GM20000 (cell line): Measurements from ENCODE around the gene PTPRN2.

ENCODE experiments used
- DNase-seq: peaks from one replicate; pipeline ENCODE4 v3.0.0; 2012; ENCODE audit warnings: low spot score
- TF ChIP-seq, protein P1 (sequence below): IDR thresholded peaks from 2 replicates; pipeline ENCODE4 v1.5.1; 2012; ENCODE audit warnings: mild to moderate bottlenecking, control low read depth; ENCODE audit errors: extremely low read depth, missing control alignments

The PTPRN2 gene

DNA sequence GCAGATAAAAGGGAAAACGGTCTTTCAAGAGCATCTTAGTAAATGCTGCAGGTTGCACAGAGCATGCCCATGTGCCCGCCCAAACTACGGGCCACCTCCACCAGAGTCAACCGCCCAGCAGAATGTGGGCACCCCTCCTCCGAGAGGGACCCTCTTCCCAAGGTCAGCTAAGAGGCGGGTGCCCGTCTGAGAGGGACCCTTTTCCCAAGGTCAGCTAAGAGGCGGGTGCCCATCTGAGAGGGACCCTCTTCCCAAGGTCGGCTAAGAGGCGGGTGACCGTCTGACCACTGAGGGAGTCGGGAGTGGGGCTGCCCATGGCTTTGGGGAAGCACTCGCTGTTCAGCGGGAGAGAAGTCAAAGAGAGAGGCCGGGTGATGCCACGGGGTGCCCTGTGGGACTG is 113.1 kb downstream of the PTPRN2 start:
- TF ChIP-seq, protein P1, sequence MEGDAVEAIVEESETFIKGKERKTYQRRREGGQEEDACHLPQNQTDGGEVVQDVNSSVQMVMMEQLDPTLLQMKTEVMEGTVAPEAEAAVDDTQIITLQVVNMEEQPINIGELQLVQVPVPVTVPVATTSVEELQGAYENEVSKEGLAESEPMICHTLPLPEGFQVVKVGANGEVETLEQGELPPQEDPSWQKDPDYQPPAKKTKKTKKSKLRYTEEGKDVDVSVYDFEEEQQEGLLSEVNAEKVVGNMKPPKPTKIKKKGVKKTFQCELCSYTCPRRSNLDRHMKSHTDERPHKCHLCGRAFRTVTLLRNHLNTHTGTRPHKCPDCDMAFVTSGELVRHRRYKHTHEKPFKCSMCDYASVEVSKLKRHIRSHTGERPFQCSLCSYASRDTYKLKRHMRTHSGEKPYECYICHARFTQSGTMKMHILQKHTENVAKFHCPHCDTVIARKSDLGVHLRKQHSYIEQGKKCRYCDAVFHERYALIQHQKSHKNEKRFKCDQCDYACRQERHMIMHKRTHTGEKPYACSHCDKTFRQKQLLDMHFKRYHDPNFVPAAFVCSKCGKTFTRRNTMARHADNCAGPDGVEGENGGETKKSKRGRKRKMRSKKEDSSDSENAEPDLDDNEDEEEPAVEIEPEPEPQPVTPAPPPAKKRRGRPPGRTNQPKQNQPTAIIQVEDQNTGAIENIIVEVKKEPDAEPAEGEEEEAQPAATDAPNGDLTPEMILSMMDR: no peak
- no peak for DNase-seq

DNA sequence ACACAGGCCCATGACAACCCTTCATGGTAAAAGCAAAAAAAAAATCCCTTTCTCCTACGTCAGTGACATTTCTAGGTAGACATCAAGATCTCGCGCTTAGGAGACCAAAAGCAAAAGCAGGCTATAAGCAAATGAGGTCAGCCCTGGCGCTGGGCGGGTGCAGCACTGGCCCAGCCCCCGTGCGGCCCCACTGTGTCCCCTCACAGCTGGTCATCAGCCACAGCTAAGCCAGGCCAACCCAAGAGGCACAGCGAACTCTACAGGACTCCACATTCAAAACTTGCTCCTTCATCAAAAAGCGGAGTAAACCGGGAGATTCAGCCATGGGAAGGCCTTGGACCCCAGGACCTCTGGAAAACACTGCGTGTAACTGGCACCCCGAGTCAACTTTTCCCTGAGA is 113.7 kb downstream of the PTPRN2 start:
- DNase-seq: peak; percentile 14
- TF ChIP-seq, protein P1: no peak

DNA sequence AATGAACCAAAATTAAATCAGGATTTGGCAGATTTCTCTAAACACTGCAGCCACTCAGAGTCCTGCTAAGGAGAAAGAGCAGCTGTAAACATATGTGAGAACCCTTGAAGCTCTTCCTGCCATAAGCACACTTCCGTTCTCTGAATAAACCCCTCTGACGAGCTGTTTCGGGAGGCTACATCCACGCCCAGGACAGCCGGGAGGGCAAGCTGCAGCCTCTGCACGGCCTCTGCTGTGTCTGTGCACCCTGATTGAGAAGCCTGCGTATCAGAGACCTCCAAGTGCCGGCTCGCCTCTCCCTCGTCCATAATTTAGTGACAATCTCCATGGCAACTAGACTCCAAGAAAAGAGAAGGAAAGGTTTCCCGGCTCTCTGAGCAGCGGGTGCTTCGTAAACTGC is 114.4 kb downstream of the PTPRN2 start:
- DNase-seq: no peak
- TF ChIP-seq, protein P1: no peak

DNA sequence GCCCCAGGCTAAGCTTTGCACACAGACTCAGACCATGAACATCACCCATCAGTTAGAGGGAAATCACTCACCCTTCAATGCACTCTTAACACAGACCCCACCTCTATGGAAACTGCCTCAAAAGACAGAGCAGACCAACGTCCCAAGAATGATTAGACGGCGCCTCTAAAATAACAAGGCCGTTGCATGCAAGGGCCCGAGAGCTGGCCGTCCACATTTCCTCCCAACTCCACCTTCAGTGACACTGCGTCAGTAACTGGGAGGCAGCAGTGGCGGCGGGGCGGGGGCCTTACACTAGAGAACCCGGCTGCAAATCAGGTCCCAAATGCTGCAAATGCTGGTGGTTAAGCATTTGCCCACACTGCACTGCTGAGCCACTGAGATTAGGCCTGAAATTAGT is 115.0 kb downstream of the PTPRN2 start:
- no peak for DNase-seq
- TF ChIP-seq, protein P1: no peak

DNA sequence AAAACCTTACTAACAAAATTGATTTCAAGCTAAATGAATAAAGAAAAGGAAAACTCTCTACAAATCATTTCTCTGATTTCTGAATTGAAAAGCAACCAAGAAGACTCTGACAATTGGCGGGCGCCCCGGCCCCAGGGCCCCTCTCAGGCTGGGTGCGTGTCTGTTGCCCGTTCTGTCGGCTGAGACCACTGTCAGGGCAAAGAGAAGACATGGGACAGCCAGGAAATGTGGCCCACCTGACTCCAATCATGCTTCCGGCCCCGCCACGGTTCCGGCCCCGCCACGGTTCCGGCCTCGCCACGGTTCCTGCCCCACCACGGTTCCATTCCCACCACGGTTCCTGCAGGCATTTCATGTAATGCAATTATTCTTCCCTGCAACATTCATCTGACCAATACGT is 115.9 kb downstream of the PTPRN2 start:
- TF ChIP-seq, protein P1: no peak
- no peak for DNase-seq

DNA sequence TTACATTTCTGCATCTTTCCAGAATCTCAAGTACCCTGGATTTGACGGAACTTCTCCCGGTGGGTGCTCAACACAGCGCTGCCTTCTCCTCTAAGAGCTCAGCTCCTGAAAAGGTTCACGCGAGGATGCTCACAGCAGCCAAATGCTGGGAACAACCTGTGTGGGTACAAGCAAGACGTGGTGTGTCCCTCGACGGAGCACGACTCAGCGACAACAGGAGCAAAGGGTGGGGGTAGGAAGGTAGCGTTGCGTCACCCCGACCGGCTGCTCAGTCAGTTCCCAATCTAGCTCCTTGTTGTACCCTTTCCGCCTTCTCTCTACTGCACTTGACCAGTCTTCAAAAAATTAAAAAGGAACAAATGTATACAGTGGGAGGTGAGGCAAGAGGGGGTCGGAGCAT is 117.3 kb downstream of the PTPRN2 start:
- TF ChIP-seq, protein P1: no peak
- peak; percentile 7 for DNase-seq

DNA sequence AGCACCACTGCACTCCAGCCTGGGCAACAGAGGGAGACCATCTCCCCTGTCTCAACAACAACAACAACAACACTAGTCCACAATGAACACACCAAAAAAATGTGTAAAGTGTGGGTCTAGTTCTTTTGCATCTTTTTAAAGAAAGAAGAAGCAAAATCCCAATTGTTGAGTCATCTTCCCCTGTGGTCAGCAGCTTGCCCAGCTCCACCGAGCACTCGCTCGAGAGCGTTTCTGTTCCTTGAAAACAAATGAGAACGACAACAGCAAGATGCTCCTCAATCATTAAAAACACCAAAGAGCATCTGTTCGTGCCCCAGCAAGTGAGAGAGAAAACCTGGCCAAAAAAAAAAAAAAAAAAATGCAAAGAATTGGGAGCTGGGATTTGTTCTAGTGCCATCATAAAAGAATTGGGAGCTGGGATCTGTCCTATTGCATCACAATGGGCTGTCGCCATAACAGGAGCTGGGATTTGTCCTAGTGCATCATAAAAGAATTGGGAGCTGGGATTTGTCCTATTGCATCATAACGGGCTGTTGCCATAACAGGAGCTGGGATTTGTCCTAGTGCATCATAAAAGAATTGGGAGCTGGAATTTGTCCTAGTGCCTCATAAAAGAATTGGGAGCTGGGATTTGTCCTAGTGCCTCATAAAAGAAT is 118.1 kb downstream of the PTPRN2 start:
- DNase-seq: no peak
- TF ChIP-seq, protein P1: no peak
